ENCODE results near the gene PPIA. TPM values are rescaled to one million over a fixed set of nuclear protein-coding genes. Genes with fewer than 3 reads are reported as not detected.

PPIA gene
- polyA plus RNA-seq, 1 of the 3 experiments (the other 2 are of a cell fraction) = 6,267 TPM

DNA sequence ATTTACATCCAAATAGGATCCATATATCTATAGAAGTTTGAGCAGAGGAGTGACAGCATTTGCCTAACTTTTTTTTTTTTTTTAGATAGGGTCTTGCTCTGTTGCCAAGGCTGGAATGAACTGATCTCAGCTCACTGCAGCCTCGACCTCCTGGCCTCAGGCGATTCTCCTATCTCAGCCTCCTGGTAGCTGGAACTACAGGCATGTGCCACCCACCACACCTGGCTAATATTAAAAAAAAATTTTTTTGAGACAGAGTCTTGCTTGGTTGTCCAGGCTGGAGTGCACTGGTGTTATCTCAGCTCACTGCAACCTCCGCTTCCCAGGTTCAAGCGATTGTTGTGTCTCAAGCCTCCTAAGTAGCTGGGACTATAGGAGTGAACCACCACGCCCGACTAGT is 15.1 kb downstream of the PPIA start:
- WGBS (ENCODE audit: low lambda C conversion rate) = 87% methylated on average over 6 of the region's 6 CpGs
- H3F3A ChIP-seq (replicated peaks; ENCODE audit: insufficient read depth) = peaks cover 32% of the 10 kb centered on the region
- H3K4me3 ChIP-seq (ENCODE audit: low read depth in 2 of 2, low read length in 1 of 2) = no peak overlapping the region
- DNase-seq = no peak
- no peaks in the 10 kb centered on the region for H3K9me2 ChIP-seq
- H3K9me3 ChIP-seq = no peaks in the 10 kb centered on the region
- TF ChIP-seq POLR2AphosphoS5 (IDR thresholded peaks at IDR 0.05; ENCODE audit: low read depth, low read length) (no peak), FOXM1 (IDR thresholded peaks at IDR 0.05; ENCODE audit: low read depth) (no peak), EP300 (IDR thresholded peaks at IDR 0.05; ENCODE audit: borderline replicate concordance in 1 of 2, low read depth in 1 of 2, low read length in 1 of 2) (no peak), MXI1 (IDR thresholded peaks at IDR 0.05; ENCODE audit: low read depth, low read length) (no peak), NFIC (IDR thresholded peaks at IDR 0.05; ENCODE audit: borderline replicate concordance) (no peak), TCF12 (IDR thresholded peaks at IDR 0.05) (no peak), EZH2phosphoT487 (IDR thresholded peaks at IDR 0.05; ENCODE audit: borderline replicate concordance, low read depth) (no peak), USF2 (IDR thresholded peaks at IDR 0.05; ENCODE audit: borderline replicate concordance, low read depth, low read length) (no peak), RAD21 (IDR thresholded peaks at IDR 0.05; ENCODE audit: low read length) (no peak), TEAD4 (IDR thresholded peaks at IDR 0.05; ENCODE audit: borderline replicate concordance, insufficient read depth) (no peak), FOXJ3 (CRISPR knock-in tag; IDR thresholded peaks at IDR 0.05) (no peak)
- H3K9ac ChIP-seq = no peak overlapping the region
- no peak overlapping the region for H3K4me2 ChIP-seq
- H3K36me3 ChIP-seq (replicated peaks in 1 of 2; ENCODE audit: control insufficient read depth in 1 of 2, insufficient read depth in 2 of 2, low read length in 1 of 2) = no peaks in the 10 kb centered on the region
- ChIA-PET POLR2A (interaction anchor here (1.2 kb wide), 1 partner anchor 13 kb away, joined by 5 read pairs; no protein-coding TSS in a partner anchor), CTCF (interaction anchor here (0.8 to 1.2 kb wide), 4 partner anchors 8 to 325 kb away, joined by 3 to 4 read pairs (median 3); no protein-coding TSS in a partner anchor)
- no peaks in the 10 kb centered on the region for H3K27me3 ChIP-seq (ENCODE audit: insufficient read depth)
- H4K20me1 ChIP-seq (ENCODE audit: insufficient read depth) = no peaks in the 10 kb centered on the region
- H3K4me1 ChIP-seq (ENCODE audit: control insufficient read depth in 1 of 2, insufficient read depth in 2 of 2, low read depth in 1 of 2, low read length in 1 of 2) = no peaks in the 10 kb centered on the region
- no peak overlapping the region for H2AFZ ChIP-seq (ENCODE audit: low read depth)
- no peaks in the 10 kb centered on the region for H3K79me2 ChIP-seq (ENCODE audit: insufficient read depth)
- no peak overlapping the region for H3K27ac ChIP-seq (ENCODE audit: low read depth in 2 of 2, low read length in 1 of 2)

GRCh38 chr7:44814919-44815318 is 18.4 kb downstream of the PPIA start:
- Histone ChIP-seq H2AFZ (ENCODE audit: low read depth) (no peak overlapping the region), H3K9me3 (no peaks in the 10 kb centered on the region), H3K4me3 (ENCODE audit: low read depth in 2 of 2, low read length in 1 of 2) (no peak overlapping the region), H3K27me3 (ENCODE audit: insufficient read depth) (no peaks in the 10 kb centered on the region), H4K20me1 (ENCODE audit: insufficient read depth) (no peaks in the 10 kb centered on the region), H3K36me3 (replicated peaks in 1 of 2; ENCODE audit: control insufficient read depth in 1 of 2, insufficient read depth in 2 of 2, low read length in 1 of 2) (no peaks in the 10 kb centered on the region), H3K27ac (ENCODE audit: low read depth in 2 of 2, low read length in 1 of 2) (no peak overlapping the region), H3K4me2 (no peak overlapping the region), H3K9ac (no peak overlapping the region), H3K79me2 (ENCODE audit: insufficient read depth) (no peaks in the 10 kb centered on the region), H3K9me2 (no peaks in the 10 kb centered on the region), H3K4me1 (ENCODE audit: control insufficient read depth in 1 of 2, insufficient read depth in 2 of 2, low read depth in 1 of 2, low read length in 1 of 2) (peaks cover 0 to 2% of the 10 kb centered on the region in 2 experiments; a peak in 1 of 4 replicates), H3F3A (replicated peaks; ENCODE audit: insufficient read depth) (peaks cover 12% of the 10 kb centered on the region)
- POLR2A ChIA-PET = no interaction called here
- CTCF ChIA-PET = interaction anchor here (0.6 kb wide), 1 partner anchor 232 kb away, joined by 3 read pairs; no protein-coding TSS in a partner anchor
- TF ChIP-seq, protein P1, sequence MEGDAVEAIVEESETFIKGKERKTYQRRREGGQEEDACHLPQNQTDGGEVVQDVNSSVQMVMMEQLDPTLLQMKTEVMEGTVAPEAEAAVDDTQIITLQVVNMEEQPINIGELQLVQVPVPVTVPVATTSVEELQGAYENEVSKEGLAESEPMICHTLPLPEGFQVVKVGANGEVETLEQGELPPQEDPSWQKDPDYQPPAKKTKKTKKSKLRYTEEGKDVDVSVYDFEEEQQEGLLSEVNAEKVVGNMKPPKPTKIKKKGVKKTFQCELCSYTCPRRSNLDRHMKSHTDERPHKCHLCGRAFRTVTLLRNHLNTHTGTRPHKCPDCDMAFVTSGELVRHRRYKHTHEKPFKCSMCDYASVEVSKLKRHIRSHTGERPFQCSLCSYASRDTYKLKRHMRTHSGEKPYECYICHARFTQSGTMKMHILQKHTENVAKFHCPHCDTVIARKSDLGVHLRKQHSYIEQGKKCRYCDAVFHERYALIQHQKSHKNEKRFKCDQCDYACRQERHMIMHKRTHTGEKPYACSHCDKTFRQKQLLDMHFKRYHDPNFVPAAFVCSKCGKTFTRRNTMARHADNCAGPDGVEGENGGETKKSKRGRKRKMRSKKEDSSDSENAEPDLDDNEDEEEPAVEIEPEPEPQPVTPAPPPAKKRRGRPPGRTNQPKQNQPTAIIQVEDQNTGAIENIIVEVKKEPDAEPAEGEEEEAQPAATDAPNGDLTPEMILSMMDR (IDR thresholded peaks at IDR 0.05) = peak; percentile 17; the same call in 1 of the 2 replicates
- TF ChIP-seq RAD21 (IDR thresholded peaks at IDR 0.05; ENCODE audit: low read length) = peak; percentile 17; the same call in 1 of the 2 replicates
- no peak for TF ChIP-seq NRF1 (IDR thresholded peaks at IDR 0.05; ENCODE audit: low read depth, low read length)
- 93% methylated on average over 2 of the region's 2 CpGs for WGBS (ENCODE audit: low lambda C conversion rate)
- no peak for DNase-seq
